Measurements from ENCODE around the gene ZNF784.

Gene ZNF784

DNA sequence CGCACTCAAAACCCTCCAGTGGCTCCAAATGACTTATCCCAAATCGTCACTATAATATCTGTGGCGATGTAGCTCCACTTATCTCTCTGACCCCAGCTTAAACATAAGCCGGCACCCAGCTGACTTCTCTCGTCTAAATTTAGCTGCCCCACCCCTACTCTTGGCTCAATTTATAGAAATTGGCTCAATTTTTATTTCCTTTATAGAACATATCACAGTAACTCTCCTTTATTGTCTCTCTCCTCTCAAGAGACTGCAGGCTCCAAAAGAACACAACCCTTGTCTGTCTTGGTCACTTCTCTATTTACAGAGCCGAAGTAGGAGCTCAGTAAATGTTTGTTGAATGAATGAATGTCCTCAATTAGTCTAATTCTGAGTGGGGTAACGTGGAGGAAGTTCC is 805 bp downstream of the ZNF784 start (continued):
- no peak for TF ChIP-seq REST (tag by site-specific recombination; IDR thresholded peaks at IDR 0.05)

- CTCF ChIA-PET = interaction anchor here (0.9 to 5.3 kb wide), 7 partner anchors 8 to 155 kb away, joined by 3 to 30 read pairs (median 4); partner anchors contain the start of gene ZNF865
Measured at GRCh38 chr19:55623130-55623529, 1.2 kb downstream of the ZNF784 start.

DNA sequence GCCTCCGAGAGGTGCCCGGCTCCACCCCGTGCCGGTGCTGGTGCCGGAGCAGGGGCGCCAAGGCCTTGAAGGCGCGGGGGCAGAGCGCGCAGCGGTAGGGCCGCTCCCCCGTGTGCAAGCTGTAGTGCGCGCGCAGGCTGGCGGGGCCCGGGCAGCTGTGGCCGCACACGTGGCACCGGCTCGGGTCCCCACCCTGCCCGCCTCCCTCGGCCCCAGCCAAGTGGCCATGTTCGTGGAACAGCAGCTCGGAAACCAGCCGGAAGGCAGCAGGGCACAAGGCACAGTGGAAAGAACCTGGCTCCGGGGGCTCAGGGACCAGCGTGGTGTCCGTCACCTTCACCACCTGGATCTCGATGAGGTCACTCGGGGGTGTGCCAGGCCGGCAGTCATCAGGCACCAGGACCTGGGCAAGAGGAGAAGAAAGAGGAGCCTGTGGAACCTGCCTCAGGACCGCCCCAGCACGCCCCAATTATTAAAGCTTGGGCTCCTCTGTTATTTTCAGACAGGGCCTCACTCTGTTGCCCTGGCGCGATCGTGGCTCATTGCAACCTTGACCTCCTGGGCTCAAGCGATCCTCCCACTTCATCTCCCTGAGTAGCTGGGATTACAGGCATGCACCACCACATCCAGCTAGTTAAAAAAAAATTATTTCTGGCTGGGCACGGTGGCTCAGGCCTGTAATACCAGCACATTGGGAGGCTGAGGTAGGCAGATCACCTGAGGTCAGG is 2.0 kb downstream of the ZNF784 start:
- ChIA-PET CTCF (interaction anchor here (0.9 to 5.3 kb wide), 7 partner anchors 9 to 155 kb away, joined by 3 to 30 read pairs (median 4); partner anchors contain the start of gene ZNF865), POLR2A (interaction anchor here (0.5 to 9.1 kb wide), 3 partner anchors 17 to 519 kb away, joined by 3 to 75 read pairs (median 5); partner anchors contain the start of genes FIZ1, ZNF444 and ZNF865)
- Histone ChIP-seq H3K4me1 (ENCODE audit: control insufficient read depth, insufficient read depth, low read length) (peaks cover 5% of the 10 kb centered on the region), H3K36me3 (ENCODE audit: control insufficient read depth in 2 of 2, insufficient read depth in 1 of 2, low read length in 2 of 2) (peaks cover 2 to 5% of the 10 kb centered on the region in 2 experiments; a peak in 2 of 3 replicates), H3K9me3 (ENCODE audit: control insufficient read depth, insufficient read depth, low read depth, low read length) (no peaks in the 10 kb centered on the region), H3K27ac (ENCODE audit: extremely low read depth, low read depth, low read length) (no peak overlapping the region), H3K4me3 (ENCODE audit: low read depth, low read length) (no peak overlapping the region)
- no peak for TF ChIP-seq HOXC10 (CRISPR knock-in tag; IDR thresholded peaks at IDR 0.05)
- no peak for TF ChIP-seq CTCF (tag by site-specific recombination; IDR thresholded peaks at IDR 0.05)
- TF ChIP-seq, protein P1, sequence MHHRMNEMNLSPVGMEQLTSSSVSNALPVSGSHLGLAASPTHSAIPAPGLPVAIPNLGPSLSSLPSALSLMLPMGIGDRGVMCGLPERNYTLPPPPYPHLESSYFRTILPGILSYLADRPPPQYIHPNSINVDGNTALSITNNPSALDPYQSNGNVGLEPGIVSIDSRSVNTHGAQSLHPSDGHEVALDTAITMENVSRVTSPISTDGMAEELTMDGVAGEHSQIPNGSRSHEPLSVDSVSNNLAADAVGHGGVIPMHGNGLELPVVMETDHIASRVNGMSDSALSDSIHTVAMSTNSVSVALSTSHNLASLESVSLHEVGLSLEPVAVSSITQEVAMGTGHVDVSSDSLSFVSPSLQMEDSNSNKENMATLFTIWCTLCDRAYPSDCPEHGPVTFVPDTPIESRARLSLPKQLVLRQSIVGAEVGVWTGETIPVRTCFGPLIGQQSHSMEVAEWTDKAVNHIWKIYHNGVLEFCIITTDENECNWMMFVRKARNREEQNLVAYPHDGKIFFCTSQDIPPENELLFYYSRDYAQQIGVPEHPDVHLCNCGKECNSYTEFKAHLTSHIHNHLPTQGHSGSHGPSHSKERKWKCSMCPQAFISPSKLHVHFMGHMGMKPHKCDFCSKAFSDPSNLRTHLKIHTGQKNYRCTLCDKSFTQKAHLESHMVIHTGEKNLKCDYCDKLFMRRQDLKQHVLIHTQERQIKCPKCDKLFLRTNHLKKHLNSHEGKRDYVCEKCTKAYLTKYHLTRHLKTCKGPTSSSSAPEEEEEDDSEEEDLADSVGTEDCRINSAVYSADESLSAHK (tag by site-specific recombination; IDR thresholded peaks at IDR 0.05) = no peak

More at GRCh38 chr19:55623130-55623529, 1.2 kb downstream of the ZNF784 start:
- peaks cover 0 to 5% of the 10 kb centered on the region in 2 experiments; a peak in 1 of 3 replicates for H3K36me3 ChIP-seq (ENCODE audit: control insufficient read depth in 2 of 2, insufficient read depth in 1 of 2, low read length in 2 of 2)
- POLR2A ChIA-PET = interaction anchor here (0.5 to 9.1 kb wide), 3 partner anchors 18 to 518 kb away, joined by 3 to 75 read pairs (median 5); partner anchors contain the start of genes FIZ1, ZNF444 and ZNF865
- H3K4me1 ChIP-seq (ENCODE audit: control insufficient read depth, insufficient read depth, low read length) = peaks cover 5% of the 10 kb centered on the region
- TF ChIP-seq ZNF473 (tag by site-specific recombination; IDR thresholded peaks at IDR 0.05) (no peak), ZNF560 (tag by site-specific recombination; IDR thresholded peaks at IDR 0.05; ENCODE audit: borderline replicate concordance) (no peak), ZBTB48 (tag by site-specific recombination; IDR thresholded peaks at IDR 0.05) (no peak), BCL11B (tag by site-specific recombination; IDR thresholded peaks at IDR 0.05; ENCODE audit: low read depth) (no peak), ZSCAN16 (tag by site-specific recombination; IDR thresholded peaks at IDR 0.05) (no peak), ZNF658 (tag by site-specific recombination; IDR thresholded peaks at IDR 0.05) (no peak), ZNF626 (tag by site-specific recombination; IDR thresholded peaks at IDR 0.05) (no peak)
- no peak overlapping the region for H3K27ac ChIP-seq (ENCODE audit: extremely low read depth, low read depth, low read length)
- H3K9me3 ChIP-seq (ENCODE audit: control insufficient read depth, insufficient read depth, low read depth, low read length) = no peaks in the 10 kb centered on the region
- H3K4me3 ChIP-seq (ENCODE audit: low read depth, low read length) = no peak overlapping the region
